ENCODE data around the gene MIR17HG.

GRCh38 chr13:91359111-91359510 is 11.6 kb downstream of the MIR17HG start:
- TF ChIP-seq POLR2A (IDR thresholded peaks at IDR 0.05; ENCODE audit: extremely low read depth, insufficient read length): no peak
- no peak for TF ChIP-seq CTCF (IDR thresholded peaks at IDR 0.05; ENCODE audit: low read depth, low read length)
- TF ChIP-seq MAX (IDR thresholded peaks at IDR 0.05; ENCODE audit: low read depth, low read length): no peak
- TF ChIP-seq MYC (IDR thresholded peaks at IDR 0.05; ENCODE audit: low read depth, low read length): no peak
